Measurements from ENCODE around the gene ZNF292.
"Not testable (repeated sequence)": the region's sequence is repeated elsewhere in the genome, so short reads cannot be mapped to it uniquely, and the experiment has no call there.

ZNF292 gene

DNA sequence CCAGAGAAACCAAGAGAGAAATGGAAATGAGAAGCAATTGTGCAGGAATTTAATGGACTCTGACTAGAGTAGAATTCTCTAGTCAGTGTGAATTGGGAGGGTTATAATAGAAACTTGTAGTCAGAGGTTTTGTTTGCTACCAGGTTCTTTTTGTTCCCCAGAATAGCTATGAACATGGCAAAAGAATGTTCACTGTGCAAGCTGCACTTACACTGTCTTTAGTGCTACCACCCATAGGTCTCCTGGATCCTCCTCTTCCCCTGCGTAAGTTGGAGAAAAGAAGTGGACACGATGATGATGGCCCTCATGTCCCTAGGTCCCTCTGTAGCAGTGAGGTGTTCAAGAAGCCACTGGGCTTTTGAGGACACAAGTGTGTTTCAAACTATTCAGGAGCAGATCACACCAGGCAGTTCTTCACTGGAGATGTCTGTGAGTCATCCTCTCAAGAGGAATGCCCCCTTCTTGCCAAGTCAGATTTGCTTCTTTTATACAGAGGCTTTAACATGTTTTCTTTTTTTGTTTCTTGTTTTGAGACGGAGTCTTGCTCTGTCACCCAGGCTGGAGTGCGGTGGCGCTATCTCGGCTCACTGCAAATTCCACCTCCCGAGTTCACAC lies 119.4 kb downstream of the ZNF292 start:
- peak; percentile 75 for DNase-seq (ENCODE audit: low read depth, low spot score)

DNA sequence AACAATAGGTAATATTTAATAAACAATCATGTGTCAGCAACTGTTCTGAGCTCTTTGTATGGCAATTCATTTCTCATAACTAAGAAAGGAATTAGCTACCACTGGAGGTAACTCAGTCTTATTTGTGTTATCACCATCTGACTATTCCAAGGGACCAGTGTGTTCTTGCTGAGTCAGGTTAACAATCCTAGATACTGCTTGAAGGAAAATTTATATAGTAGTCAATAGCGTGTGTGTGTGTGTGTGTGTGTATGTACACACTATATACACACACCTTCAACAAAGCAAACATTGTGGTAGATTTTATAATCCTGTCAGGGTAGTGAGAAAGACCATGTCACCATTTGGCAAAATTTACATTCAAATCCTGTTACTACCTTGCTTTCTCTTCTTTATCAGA lies 121.3 kb downstream of the ZNF292 start:
- no peak for DNase-seq (ENCODE audit: low read depth, low spot score)

DNA sequence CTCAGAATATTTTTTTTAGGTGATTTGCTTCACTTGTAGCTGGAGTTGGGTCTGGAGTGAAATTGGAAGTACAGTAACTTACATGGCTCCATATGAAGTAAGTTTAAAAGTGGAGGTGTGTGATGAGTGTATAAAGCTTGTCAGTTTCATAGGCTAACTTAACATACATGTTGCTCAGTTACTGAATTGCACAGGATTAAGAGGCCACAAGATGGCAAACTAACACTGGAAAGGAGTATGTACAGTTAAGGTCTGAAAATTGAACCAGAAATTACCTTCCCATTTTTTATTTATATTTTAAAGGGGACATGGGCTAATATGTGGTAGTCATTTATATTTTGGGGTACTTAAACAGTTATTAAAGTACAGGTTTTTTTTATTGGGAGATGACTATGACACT lies 121.8 kb downstream of the ZNF292 start:
- peak; percentile 5 for DNase-seq (ENCODE audit: low read depth, low spot score)

DNA sequence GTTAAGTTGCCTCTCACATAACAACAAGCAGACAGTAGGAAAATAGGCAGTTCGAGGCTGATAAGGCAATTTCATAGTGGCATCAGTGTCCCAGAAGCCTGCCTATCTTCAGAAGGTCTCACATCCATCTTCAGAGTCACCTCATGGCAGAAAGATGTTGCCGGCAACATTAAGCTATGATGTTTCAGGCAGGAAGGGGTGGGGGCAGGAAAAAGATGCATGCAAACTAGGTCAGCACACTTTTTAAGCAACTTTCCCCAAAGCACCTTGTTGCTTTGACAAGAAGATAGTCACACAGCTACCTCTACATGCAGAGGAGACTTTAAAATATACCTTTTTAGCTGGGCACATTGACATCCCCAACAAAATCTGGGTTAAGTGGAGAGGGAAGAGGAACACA lies 123.8 kb downstream of the ZNF292 start:
- no peak for DNase-seq (ENCODE audit: low read depth, low spot score)

DNA sequence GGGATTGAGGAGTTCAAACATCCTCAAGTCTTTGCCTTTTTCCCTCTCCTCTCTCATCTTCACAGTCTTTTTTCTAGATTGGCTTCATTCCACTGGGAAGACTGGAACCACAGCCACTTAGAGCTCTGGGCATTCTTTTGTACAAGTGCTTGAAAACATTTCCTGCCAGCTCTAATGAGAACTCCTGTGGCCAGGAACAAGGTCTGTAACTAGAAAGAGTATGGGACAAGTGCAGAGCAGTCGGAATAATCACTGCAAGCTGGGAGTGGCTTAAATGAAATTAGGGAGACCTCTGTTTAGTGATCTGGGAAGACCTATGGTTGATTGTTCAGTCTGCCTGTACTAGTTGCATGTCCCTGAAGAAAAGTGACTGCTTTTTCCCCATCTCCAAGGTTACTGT lies 126.1 kb downstream of the ZNF292 start:
- DNase-seq (ENCODE audit: low read depth, low spot score): peak; percentile 59

DNA sequence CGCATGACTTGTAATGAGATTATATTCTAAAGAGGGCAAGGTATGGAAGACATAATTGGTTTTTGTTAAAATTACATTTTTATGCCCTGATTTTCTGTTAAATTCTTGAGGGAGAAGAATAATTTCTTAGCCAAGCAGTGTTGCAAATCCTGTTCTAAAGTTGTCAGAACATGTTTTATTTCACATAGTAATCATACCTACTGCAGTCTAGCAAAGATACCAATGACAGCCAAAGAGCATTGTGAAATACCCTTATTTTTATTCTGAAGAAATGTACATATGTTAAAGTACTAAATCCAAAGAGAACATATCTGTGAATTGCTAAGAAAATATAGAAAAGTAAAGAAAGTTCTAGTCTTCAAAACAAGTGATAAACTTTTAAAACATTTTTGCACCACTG lies 127.4 kb downstream of the ZNF292 start:
- DNase-seq (ENCODE audit: low read depth, low spot score): no peak

DNA sequence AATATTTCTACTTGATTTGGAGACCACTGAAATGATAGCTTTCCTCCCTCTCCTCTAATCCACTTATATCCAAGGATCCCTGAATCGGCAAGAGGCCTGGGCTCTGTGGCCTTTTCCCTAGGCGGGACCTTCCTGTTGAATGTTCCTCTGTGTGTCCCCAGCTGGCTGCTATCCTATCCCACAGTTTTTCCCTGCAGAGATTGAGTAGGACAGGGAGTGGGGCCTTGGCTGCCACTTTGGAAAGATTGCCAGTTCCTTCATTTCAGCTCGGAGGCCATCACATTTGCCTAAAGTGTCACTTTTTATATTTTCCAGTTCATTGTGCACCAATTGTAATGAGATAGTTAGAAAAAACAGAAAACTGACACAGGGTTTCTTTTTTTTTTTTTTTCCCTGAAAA lies 128.1 kb downstream of the ZNF292 start:
- no peak for DNase-seq (ENCODE audit: low read depth, low spot score)

DNA sequence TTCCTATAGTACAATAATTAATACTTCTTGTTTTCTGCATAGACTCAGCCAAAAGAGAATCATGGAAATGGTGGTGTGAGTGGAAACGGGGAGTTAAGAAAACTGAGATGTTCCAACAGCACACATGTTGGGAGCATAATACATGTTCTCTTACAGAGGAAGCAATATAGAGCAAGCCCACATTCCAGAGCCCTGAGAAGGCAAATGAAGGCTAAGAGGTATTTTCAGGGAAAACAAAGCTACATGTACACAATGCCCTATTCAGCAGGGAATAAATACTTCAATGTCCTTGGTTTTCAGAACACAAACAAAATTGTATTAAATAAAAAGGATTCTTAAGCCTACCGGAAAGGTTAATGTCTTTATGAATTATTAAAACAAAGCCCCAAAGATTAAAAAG lies 131.9 kb downstream of the ZNF292 start:
- DNase-seq (ENCODE audit: low read depth, low spot score): peak; percentile 26

DNA sequence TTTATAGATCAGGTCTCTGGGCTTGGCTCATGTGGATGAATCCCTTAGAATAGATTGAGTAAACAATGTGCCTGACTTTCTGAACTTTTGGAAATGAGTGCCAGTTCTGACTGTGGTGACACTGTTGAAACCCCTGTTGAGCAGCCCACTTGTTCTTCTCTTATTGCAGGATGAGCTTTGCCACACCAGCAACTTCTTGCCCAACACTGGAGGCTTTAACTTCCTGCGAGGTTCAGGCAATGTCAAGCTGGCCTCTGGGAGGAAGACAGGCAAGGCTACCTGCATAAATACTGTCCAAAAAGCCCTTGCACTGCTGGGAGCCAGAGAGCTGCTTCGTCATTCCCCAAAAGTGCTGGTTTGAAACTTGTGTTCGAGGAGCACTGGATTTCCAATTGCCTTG lies 134.2 kb downstream of the ZNF292 start:
- no peak for DNase-seq (ENCODE audit: low read depth, low spot score)

DNA sequence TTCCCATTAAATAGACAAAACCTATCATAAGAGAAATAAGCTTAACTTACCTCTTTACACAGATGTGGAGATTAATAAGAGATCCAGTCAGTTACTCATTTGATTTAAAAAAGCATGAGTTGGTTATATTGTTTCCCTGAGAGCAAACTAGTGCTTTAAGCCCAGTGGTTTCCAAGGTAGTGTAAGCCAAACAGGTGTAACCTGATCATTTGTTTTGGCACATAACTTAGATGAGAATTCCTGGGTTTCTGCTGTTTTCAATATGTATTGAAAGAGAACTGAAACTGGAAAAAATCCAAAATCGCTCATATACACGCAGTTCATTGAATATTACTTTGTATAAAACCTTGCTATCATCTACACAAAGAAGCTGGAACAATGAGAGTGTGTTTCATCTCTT lies 136.5 kb downstream of the ZNF292 start:
- DNase-seq (ENCODE audit: low read depth, low spot score): no peak

DNA sequence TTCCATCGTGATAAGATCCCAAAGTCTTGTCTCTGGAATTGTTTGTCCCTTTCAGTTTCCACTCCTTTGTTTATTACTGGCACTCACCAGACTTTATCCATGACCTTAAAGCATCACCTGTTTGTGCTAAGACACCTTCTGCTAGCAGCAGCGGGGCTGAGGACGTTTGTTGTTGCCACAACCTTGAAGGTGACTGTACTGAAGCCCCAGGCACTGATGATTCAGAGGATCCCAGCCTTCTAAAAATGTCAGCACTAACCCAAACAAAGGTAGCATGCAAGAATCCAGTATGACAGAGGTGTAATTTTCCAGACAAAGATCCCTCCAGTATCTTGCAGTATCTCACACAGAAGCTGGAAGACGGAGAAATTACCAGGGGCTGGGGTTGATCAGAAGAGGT lies 138.2 kb downstream of the ZNF292 start:
- no peak for DNase-seq (ENCODE audit: low read depth, low spot score)

DNA sequence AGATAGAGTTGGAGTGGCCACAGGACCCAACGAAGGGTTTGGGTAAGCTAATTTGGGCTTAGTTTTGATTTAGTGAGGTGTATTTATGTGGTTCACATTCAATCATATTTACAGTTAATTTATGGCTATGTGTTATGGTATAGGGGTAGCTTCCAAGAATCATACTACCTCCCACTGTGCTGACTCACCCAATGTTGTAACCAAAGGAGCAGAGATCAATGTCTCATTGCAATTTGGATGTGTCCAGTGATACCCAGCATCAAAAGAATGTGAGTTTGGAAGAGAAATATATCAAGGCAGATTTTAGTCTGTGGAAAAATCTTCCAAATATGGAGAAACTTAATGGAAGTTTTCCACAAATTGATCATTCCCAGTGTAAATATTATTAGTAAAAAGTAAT lies 141.8 kb downstream of the ZNF292 start:
- DNase-seq (ENCODE audit: low read depth, low spot score): no peak

DNA sequence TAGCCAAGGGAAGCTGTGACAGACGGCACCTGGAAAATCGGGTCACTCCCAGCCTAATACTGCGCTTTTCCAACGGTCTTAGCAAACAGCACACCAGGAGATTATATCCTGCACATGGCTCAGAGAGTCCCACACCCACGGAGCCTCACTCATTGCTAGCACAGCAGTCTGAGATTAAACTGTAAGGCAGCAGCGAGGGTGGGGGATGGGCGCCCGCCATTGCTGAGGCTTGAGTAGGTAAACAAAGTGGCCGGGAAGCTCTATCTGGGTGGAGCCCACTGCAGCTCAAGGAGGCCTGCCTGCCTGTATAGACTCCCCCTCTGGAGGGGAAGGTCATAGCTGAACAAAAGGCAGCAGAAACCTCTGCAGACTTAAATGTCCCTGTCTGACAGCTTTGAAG lies 145.9 kb downstream of the ZNF292 start:
- DNase-seq (ENCODE audit: low read depth, low spot score): not testable (repeated sequence)

DNA sequence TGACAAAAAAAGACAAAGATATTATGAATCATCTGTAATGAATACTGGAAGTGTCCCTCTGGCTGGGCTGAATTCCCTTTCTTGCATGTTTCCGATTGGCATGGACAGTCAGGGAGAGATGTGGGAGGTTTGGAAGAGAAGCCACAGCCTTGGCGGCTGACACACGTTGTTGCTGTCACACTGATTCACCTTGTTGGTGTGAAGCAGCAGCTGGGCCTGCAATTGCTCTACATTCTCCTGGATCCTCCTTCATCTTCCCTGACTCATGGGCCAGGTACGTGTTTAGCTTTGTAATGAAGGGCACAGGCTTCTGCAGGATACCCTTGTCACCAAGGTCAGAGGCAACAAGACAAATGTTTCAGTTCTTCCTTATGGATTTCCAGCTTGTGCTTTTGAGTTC lies 153.6 kb downstream of the ZNF292 start:
- no peak for DNase-seq (ENCODE audit: low read depth, low spot score)

DNA sequence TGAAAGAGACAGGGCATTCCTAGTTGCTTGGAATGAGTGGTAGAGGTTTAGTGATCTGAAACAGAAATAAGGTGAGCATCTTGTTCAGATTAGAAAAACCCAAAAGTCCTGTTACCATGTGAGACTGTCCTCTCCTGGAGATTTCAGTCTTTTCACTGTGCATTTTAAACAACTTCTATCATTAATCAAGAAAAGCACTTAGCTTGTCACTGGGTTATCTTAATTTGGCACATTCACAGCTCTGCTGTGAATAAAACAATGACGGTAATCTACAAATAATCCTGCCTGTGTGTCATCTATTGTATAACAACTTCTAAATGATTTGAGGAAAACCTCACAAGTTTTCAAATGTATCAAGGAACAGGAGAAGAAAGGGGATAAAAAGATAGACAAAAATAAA lies 157.5 kb downstream of the ZNF292 start:
- no peak for DNase-seq (ENCODE audit: low read depth, low spot score)

Data from astrocyte of the hippocampus (primary cell).